G401 (cell line): ENCODE measurements around the gene RHEX. TPM values are rescaled to one million over a fixed set of nuclear protein-coding genes. Genes with fewer than 3 reads are reported as not detected.
"Not testable (repeated sequence)": the region's sequence is repeated elsewhere in the genome, so short reads cannot be mapped to it uniquely, and the experiment has no call there.

Experiments
- DNase-seq: peaks from one replicate; pipeline ENCODE4 v3.0.0-alpha.2; 2015; ENCODE audit warnings: low spot score
- in situ Hi-C: cut with HindIII; loops from 2 replicates; pipeline ENCODE4 v1.10.0; 2016; ENCODE audit warnings: low sequenced_read_pairs, mixed read lengths
- total RNA-seq: library from RNA; depleted of rRNA; stranded (reverse); fragments of >200 nt; shearing (Covaris generic); gene quantifications from 2 replicates; pipeline ENCODE4 v1.2.3, GENCODE V29; 2014; rRNA removed

RHEX gene
- not detected in 2 replicates for total RNA-seq

- in situ Hi-C loops, DNase-seq: not testable (repeated sequence)
These were observed at the start of gene RHEX for GRCh38 chr1:206052919-206053610. RHEX (plus strand) TSS chr1:206053173; CDS start chr1:206097829, 44,656 bp downstream.

GRCh38 chr1:206003854-206004800 is 48.8 kb upstream of the RHEX start:
- in situ Hi-C loops: no loop called here

GRCh38 chr1:206004826-206005225 is 48.1 kb upstream of the RHEX start:
- in situ Hi-C loops: no loop called here
- DNase-seq: no peak

More at GRCh38 chr1:206003854-206004800, 48.8 kb upstream of the RHEX start:
- no peak for DNase-seq

GRCh38 chr1:206005234-206005633 is 47.7 kb upstream of the RHEX start:
- in situ Hi-C loops: no loop called here
- no peak for DNase-seq

- in situ Hi-C loops: no loop called here
- DNase-seq: no peak
These were observed 47.2 kb upstream of the RHEX start for GRCh38 chr1:206005778-206006180.

GRCh38 chr1:206006946-206007345 is 46.0 kb upstream of the RHEX start:
- no peak for DNase-seq
- in situ Hi-C loops: no loop called here

GRCh38 chr1:206010060-206010459 is 42.9 kb upstream of the RHEX start:
- in situ Hi-C loops: no loop called here
- DNase-seq: no peak

- in situ Hi-C loops: no loop called here
- DNase-seq: no peak
These were observed 41.9 kb upstream of the RHEX start for GRCh38 chr1:206011057-206011456.

- in situ Hi-C loops: no loop called here
- DNase-seq: no peak
These were observed 40.7 kb upstream of the RHEX start for GRCh38 chr1:206012086-206012859.

GRCh38 chr1:206013026-206013795 is 39.8 kb upstream of the RHEX start:
- no peak for DNase-seq
- in situ Hi-C loops: no loop called here

- in situ Hi-C loops: no loop called here
- DNase-seq: no peak
These were observed 38.4 kb upstream of the RHEX start for GRCh38 chr1:206014601-206015000.

- in situ Hi-C loops: no loop called here
- DNase-seq: no peak
These were observed 37.9 kb upstream of the RHEX start for GRCh38 chr1:206015071-206015470.

- in situ Hi-C loops: no loop called here
- no peak for DNase-seq
These were observed 32.5 kb upstream of the RHEX start for GRCh38 chr1:206020393-206021007.

GRCh38 chr1:206021008-206021625 is 31.9 kb upstream of the RHEX start:
- in situ Hi-C loops: no loop called here
- DNase-seq: no peak

- in situ Hi-C loops: no loop called here
- no peak for DNase-seq
These were observed 31.2 kb upstream of the RHEX start for GRCh38 chr1:206021626-206022365.

GRCh38 chr1:206022766-206023165 is 30.2 kb upstream of the RHEX start:
- in situ Hi-C loops: no loop called here
- DNase-seq: no peak

- in situ Hi-C loops: no loop called here
These were observed 29.3 kb upstream of the RHEX start, which contains the start of gene CTSE for GRCh38 chr1:206023695-206024094. CTSE (minus strand) TSS chr1:206023895; CDS start chr1:206023791, 104 bp downstream.

More at GRCh38 chr1:206023695-206024094, 29.3 kb upstream of the RHEX start, which contains the start of gene CTSE:
- DNase-seq: no peak
